Transverse colon (tissue), 4 donors: ENCODE data around the gene ATG7. TPM values are rescaled to one million over a fixed set of nuclear protein-coding genes. Genes with fewer than 3 reads are reported as not detected.

Experiments used
- DNase-seq: peaks from one replicate; pipeline ENCODE4 v3.0.0-alpha.2; 2019
- H3K27ac ChIP-seq, 4 donors: fragments of 200-600 bp; sonication (generic); 2 replicates each; pipeline ENCODE4 v1.5.1; 2016 to 2018; ENCODE audit warnings: inconsistent platforms in 4 of 4
- H3K27me3 ChIP-seq: fragments of 200-600 bp; sonication (generic); 2 replicates; pipeline ENCODE4 v1.5.1; 2017; ENCODE audit warnings: inconsistent platforms
- H3K36me3 ChIP-seq, 4 donors: fragments of 200-600 bp; sonication (generic); 2 replicates each; pipeline ENCODE4 v1.5.1; 2017 to 2019; ENCODE audit warnings: inconsistent platforms in 4 of 4
- H3K4me1 ChIP-seq, 4 donors: fragments of 200-600 bp; sonication (generic); 2 replicates each; pipeline ENCODE4 v1.5.1; 2017 to 2020; ENCODE audit warnings: inconsistent platforms in 4 of 4
- H3K4me3 ChIP-seq, 4 donors: fragments of 200-600 bp; sonication (generic); 1 replicate in 1 of 4; 2 replicates in 3 of 4; pipeline versions ENCODE4 v1.5.1 to v1.6.1; 2017 to 2019; ENCODE audit warnings: inconsistent platforms in 4 of 4
- H3K9me3 ChIP-seq, 2 donors: fragments of 200-600 bp; sonication (generic); 2 replicates each; pipeline ENCODE4 v1.5.1; 2017 to 2019; ENCODE audit warnings: inconsistent platforms in 2 of 2
- CTCF ChIP-seq, 5 experiments: fragments of 200-600 bp in 3 of 5; fragments of 450-650 bp in 2 of 5; sonication (generic) in 3 of 5; IDR thresholded peaks; 1 replicate in 2 of 5; 2 replicates in 3 of 5; pipeline ENCODE4 v1.5.1; 2016 to 2017; ENCODE audit warnings: antibody characterized with exemption in 5 of 5, inconsistent platforms in 3 of 5, mild to moderate bottlenecking in 2 of 5, moderate library complexity in 1 of 5
- EP300 ChIP-seq: sonication (generic); formaldehyde crosslinking; IDR thresholded peaks from one replicate; pipeline ENCODE4 v1.6.1; 2017; ENCODE audit warnings: antibody characterized with exemption, low read depth
- POLR2A ChIP-seq: fragments of 450-650 bp; IDR thresholded peaks from one replicate; pipeline ENCODE4 v1.6.1; 2016; ENCODE audit warnings: antibody characterized with exemption, mild to moderate bottlenecking, moderate library complexity
- POLR2AphosphoS5 ChIP-seq, 3 donors: sonication (generic); formaldehyde crosslinking; IDR thresholded peaks; one replicate each; pipeline ENCODE4 v1.6.1; 2016; ENCODE audit warnings: antibody characterized with exemption in 3 of 3
- WGBS, 2 donors: methylation state at CpG; one replicate each; pipeline ENCODE4 v1.1.5; 2018; ENCODE audit warnings: low coverage in 1 of 2; 5-methylcytosine and 5-hydroxymethylcytosine counted together
- in situ Hi-C, 4 donors: fragments of 200-750 bp; cut with MboI; loops; one replicate each; pipeline versions ENCODE4 v1.15.0 to v1.15.1; 2017; ENCODE audit warnings: low sequenced_read_pairs in 3 of 4, low pct_ligation_motif_present in 1 of 4, low pct_unique_long_range_greater_than_20kb in 1 of 4
- intact Hi-C: fragments of 100-400 bp; cut with DNase I; formaldehyde crosslinking; loops from one replicate; pipeline ENCODE4 v1.15.1; 2023; ENCODE audit warnings: low total_unique reads
- total RNA-seq, 4 donors: library from RNA; depleted of rRNA; stranded (reverse); fragments of >200 nt; gene quantifications; one replicate each; pipeline ENCODE4 v1.1.0, GENCODE V29; 2016

The ATG7 gene
- total RNA-seq, 4 donors from 2014 or later, result 44.5 to 122 (median 75.0) TPM

- 52% methylated on average over 1 of the region's 1 CpG; no CpG with 5 or more reads in 1 of the 2 donors for WGBS, 2 donors
- Histone ChIP-seq H3K27ac (no peak overlapping the region), H3K4me1 (peaks cover 0 to 4% (median 0%) of the 10 kb centered on the region in 4 donors), H3K27me3 (no peaks in the 10 kb centered on the region), H3K9me3 (no peaks in the 10 kb centered on the region), H3K4me3 (no peak overlapping the region), H3K36me3 (no peaks in the 10 kb centered on the region)
- DNase-seq, result no peak
- intact Hi-C loops (no loop called here), in situ Hi-C loops (loop anchor here in 2 of 4 donors (10.0 to 25.0 kb wide), 3 partner anchors 95 to 423 kb away; no protein-coding TSS in a partner anchor)
- TF ChIP-seq EP300 (no peak), POLR2AphosphoS5 (IDR thresholded peaks at IDR 0.05) (no peak)
Observed at GRCh38 chr3:11239796-11240195, 32.4 kb upstream of the ATG7 start.

GRCh38 chr3:11240496-11240895, 31.7 kb upstream of the ATG7 start:
- WGBS, 2 donors, result 88% methylated on average over 1 of the region's 1 CpG; no CpG with 5 or more reads in 1 of the 2 donors
- Histone ChIP-seq H3K4me3 (no peak overlapping the region), H3K27me3 (no peaks in the 10 kb centered on the region), H3K36me3 (no peaks in the 10 kb centered on the region), H3K4me1 (peaks cover 0 to 4% (median 0%) of the 10 kb centered on the region in 4 donors), H3K9me3 (no peaks in the 10 kb centered on the region), H3K27ac (no peak overlapping the region)
- TF ChIP-seq POLR2A (no peak), POLR2AphosphoS5 (IDR thresholded peaks at IDR 0.05) (no peak), EP300 (no peak)
- DNase-seq, result no peak
- in situ Hi-C loops, result loop anchor here in 2 of 4 donors (25.0 kb wide), 2 partner anchors 97 to 422 kb away; no protein-coding TSS in a partner anchor
- intact Hi-C loops, result no loop called here

- no peak for DNase-seq
- Histone ChIP-seq H3K4me1 (peaks cover 0 to 7% (median 1%) of the 10 kb centered on the region in 4 donors), H3K27ac (no peak overlapping the region), H3K9me3 (no peaks in the 10 kb centered on the region), H3K4me3 (no peak overlapping the region), H3K36me3 (no peaks in the 10 kb centered on the region), H3K27me3 (no peaks in the 10 kb centered on the region)
- intact Hi-C loops, result no loop called here
- TF ChIP-seq POLR2A (no peak), POLR2AphosphoS5 (IDR thresholded peaks at IDR 0.05) (no peak), CTCF (IDR thresholded peaks at IDR 0.05) (no peak), EP300 (no peak)
- in situ Hi-C loops, result loop anchor here in 2 of 4 donors (25.0 kb wide), 2 partner anchors 93 to 418 kb away; no protein-coding TSS in a partner anchor
- WGBS, 2 donors, result 41% methylated on average over 1 of the region's 1 CpG; no CpG with 5 or more reads in 1 of the 2 donors
Observed at GRCh38 chr3:11244121-11244677, 28.0 kb upstream of the ATG7 start.

GRCh38 chr3:11245276-11245675, 26.9 kb upstream of the ATG7 start:
- no peaks in the 10 kb centered on the region for H3K27me3 ChIP-seq
- in situ Hi-C loops, result loop anchor here in 2 of 4 donors (25.0 kb wide), 2 partner anchors 92 to 417 kb away; no protein-coding TSS in a partner anchor
- TF ChIP-seq CTCF (IDR thresholded peaks at IDR 0.05) (no peak), POLR2AphosphoS5 (IDR thresholded peaks at IDR 0.05) (no peak), POLR2A (no peak), EP300 (no peak)
- no peak for DNase-seq
- 86 to 94% methylated on average over 6 to 8 of the region's 8 CpGs for WGBS, 2 donors
- H3K4me1 ChIP-seq, result peaks cover 0 to 7% (median 1%) of the 10 kb centered on the region in 4 donors
- H3K27ac ChIP-seq, result no peak overlapping the region
- no peaks in the 10 kb centered on the region for H3K36me3 ChIP-seq
- intact Hi-C loops, result no loop called here
- no peak overlapping the region for H3K4me3 ChIP-seq
- no peaks in the 10 kb centered on the region for H3K9me3 ChIP-seq

GRCh38 chr3:11245827-11246662, 26.2 kb upstream of the ATG7 start:
- no peak for TF ChIP-seq POLR2AphosphoS5 (IDR thresholded peaks at IDR 0.05)
- no peak for TF ChIP-seq POLR2A
- no peak for TF ChIP-seq CTCF (IDR thresholded peaks at IDR 0.05)
- no peak for TF ChIP-seq EP300
- H3K36me3 ChIP-seq, result no peaks in the 10 kb centered on the region
- H3K4me1 ChIP-seq, result peaks cover 0 to 15% (median 1%) of the 10 kb centered on the region in 4 donors
- WGBS, 2 donors, result 86 to 91% methylated on average over 5 to 6 of the region's 6 CpGs
- intact Hi-C loops (no loop called here), in situ Hi-C loops (loop anchor here in 2 of 4 donors (25.0 kb wide), 2 partner anchors 91 to 416 kb away; no protein-coding TSS in a partner anchor)
- H3K4me3 ChIP-seq, result no peak overlapping the region
- no peaks in the 10 kb centered on the region for H3K9me3 ChIP-seq
- DNase-seq, result no peak
- H3K27me3 ChIP-seq, result no peaks in the 10 kb centered on the region
- no peak overlapping the region for H3K27ac ChIP-seq
